Ovary (tissue), 3 donors: ENCODE measurements around the gene CYFIP2.

Experiments used
- POLR2A ChIP-seq: fragments of 450-650 bp; IDR thresholded peaks from one replicate; pipeline ENCODE4 v1.6.1; 2017; ENCODE audit warnings: antibody characterized with exemption, mild to moderate bottlenecking, moderate library complexity
- TF ChIP-seq, protein P1 (sequence below), 3 donors: fragments of 450-650 bp in 2 of 3; fragments of 200-600 bp in 1 of 3; IDR thresholded peaks; one replicate each; pipeline versions ENCODE4 v1.5.1 to v1.8.0; 2016 to 2022; ENCODE audit warnings: antibody characterized with exemption in 3 of 3, mild to moderate bottlenecking in 1 of 3
- donor health status: DM: no; HTN: no; CAD: no.

DNA sequence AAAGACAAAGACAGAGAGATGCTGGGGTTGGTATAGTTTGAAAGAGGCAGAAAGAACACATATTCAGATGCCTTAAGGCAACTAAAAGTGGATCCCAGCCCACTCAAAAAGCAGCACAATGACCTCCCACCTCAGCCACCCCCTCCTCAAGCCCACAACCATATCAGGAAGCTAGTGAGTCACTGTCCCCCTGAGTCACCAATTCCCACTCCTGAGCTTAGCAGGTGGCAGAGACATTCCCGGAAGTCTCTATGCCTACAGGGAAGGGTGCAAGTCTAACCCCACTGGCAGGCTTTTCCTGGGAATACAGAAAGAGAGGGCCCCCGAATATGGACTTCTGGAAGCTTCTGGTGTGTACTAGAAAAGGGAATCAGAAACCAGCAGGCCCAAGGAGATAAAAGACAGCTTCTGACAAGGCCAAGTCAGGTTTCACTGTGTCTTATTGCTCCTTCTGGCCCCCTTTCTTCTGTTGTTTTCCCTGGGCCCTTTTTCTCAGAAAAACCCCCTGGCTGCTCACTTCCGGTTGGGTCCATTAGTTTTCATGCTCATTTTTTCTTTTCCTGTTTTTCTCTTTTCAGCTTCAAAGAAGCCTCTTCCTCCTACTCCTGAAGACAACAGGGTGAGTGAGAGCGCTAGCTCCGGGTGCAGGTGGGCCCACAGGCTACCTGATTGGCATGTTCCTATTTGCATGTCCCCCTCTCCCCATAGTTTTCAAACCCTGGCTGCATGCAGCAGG lies 48.5 kb upstream of the CYFIP2 start:
- TF ChIP-seq POLR2A, result no peak
- TF ChIP-seq, protein P1, sequence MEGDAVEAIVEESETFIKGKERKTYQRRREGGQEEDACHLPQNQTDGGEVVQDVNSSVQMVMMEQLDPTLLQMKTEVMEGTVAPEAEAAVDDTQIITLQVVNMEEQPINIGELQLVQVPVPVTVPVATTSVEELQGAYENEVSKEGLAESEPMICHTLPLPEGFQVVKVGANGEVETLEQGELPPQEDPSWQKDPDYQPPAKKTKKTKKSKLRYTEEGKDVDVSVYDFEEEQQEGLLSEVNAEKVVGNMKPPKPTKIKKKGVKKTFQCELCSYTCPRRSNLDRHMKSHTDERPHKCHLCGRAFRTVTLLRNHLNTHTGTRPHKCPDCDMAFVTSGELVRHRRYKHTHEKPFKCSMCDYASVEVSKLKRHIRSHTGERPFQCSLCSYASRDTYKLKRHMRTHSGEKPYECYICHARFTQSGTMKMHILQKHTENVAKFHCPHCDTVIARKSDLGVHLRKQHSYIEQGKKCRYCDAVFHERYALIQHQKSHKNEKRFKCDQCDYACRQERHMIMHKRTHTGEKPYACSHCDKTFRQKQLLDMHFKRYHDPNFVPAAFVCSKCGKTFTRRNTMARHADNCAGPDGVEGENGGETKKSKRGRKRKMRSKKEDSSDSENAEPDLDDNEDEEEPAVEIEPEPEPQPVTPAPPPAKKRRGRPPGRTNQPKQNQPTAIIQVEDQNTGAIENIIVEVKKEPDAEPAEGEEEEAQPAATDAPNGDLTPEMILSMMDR (IDR thresholded peaks at IDR 0.05), result no peak
